Kidney epithelial cell (primary cell): ENCODE data around the gene VSTM2B. TPM values are rescaled to one million over a fixed set of nuclear protein-coding genes. Genes with fewer than 3 reads are reported as not detected.

ENCODE experiments used
- DNase-seq: peaks from one replicate; pipeline ENCODE4 v3.0.0-alpha.2; 2010; ENCODE audit warnings: low read depth
- H3K27me3 ChIP-seq: 2 replicates; pipeline ENCODE4 v1.6.0; 2011; ENCODE audit warnings: low read length; ENCODE audit not compliant: control insufficient read depth, insufficient read depth
- H3K36me3 ChIP-seq: 2 replicates; pipeline ENCODE4 v1.5.1; 2011; ENCODE audit warnings: low read length; ENCODE audit not compliant: control insufficient read depth, insufficient read depth
- H3K4me3 ChIP-seq: 2 replicates; pipeline ENCODE4 v1.5.1; 2011; ENCODE audit warnings: low read depth, mild to moderate bottlenecking, control low read depth, low read length
- CTCF ChIP-seq: IDR thresholded peaks from 2 replicates; pipeline ENCODE4 v1.5.1; 2011; ENCODE audit warnings: mild to moderate bottlenecking, moderate library complexity, low read length, control low read depth, inconsistent platforms; ENCODE audit not compliant: insufficient read depth, poor library complexity, severe bottlenecking
- total RNA-seq: library from RNA; depleted of rRNA; stranded (reverse); fragments of >200 nt; gene quantifications from 2 replicates; pipeline ENCODE4 v1.2.3, GENCODE V29; 2015

VSTM2B gene
- total RNA-seq, 1 donor from 2014 or later = not detected

- no peak for TF ChIP-seq CTCF
- Histone ChIP-seq H3K4me3 (no peak overlapping the region), H3K27me3 (peaks cover 2% of the 10 kb centered on the region), H3K36me3 (no peaks in the 10 kb centered on the region)
- no peak for DNase-seq
Observed at GRCh38 chr19:29537181-29537580, 11.4 kb downstream of the VSTM2B start.

GRCh38 chr19:29537601-29538000 is 11.8 kb downstream of the VSTM2B start:
- H3K27me3 ChIP-seq = peaks cover 2% of the 10 kb centered on the region
- H3K36me3 ChIP-seq = no peaks in the 10 kb centered on the region
- TF ChIP-seq CTCF = no peak
- no peak overlapping the region for H3K4me3 ChIP-seq
- no peak for DNase-seq

- Histone ChIP-seq H3K36me3 (no peaks in the 10 kb centered on the region), H3K4me3 (no peak overlapping the region), H3K27me3 (peaks cover 2% of the 10 kb centered on the region)
- DNase-seq = no peak
- no peak for TF ChIP-seq CTCF
Observed at GRCh38 chr19:29538146-29538545, 12.4 kb downstream of the VSTM2B start.

- Histone ChIP-seq H3K4me3 (no peak overlapping the region), H3K27me3 (no peaks in the 10 kb centered on the region), H3K36me3 (no peaks in the 10 kb centered on the region)
- no peak for DNase-seq
- TF ChIP-seq CTCF = no peak
Observed at GRCh38 chr19:29538651-29539050, 12.9 kb downstream of the VSTM2B start.

- Histone ChIP-seq H3K36me3 (no peaks in the 10 kb centered on the region), H3K27me3 (no peaks in the 10 kb centered on the region), H3K4me3 (no peak overlapping the region)
- DNase-seq = no peak
- no peak for TF ChIP-seq CTCF
Observed at GRCh38 chr19:29539131-29539530, 13.3 kb downstream of the VSTM2B start.

- no peak for TF ChIP-seq CTCF
- H3K27me3 ChIP-seq = no peaks in the 10 kb centered on the region
- DNase-seq = no peak
- H3K36me3 ChIP-seq = no peaks in the 10 kb centered on the region
- no peak overlapping the region for H3K4me3 ChIP-seq
Observed at GRCh38 chr19:29539670-29540069, 13.9 kb downstream of the VSTM2B start.
